Measurements from ENCODE around the gene JPH2. TPM values are rescaled to one million over a fixed set of nuclear protein-coding genes. Genes with fewer than 3 reads are reported as not detected.

The JPH2 gene
- total RNA-seq, 1 donor from 2014 or later = 14.2 TPM

DNA sequence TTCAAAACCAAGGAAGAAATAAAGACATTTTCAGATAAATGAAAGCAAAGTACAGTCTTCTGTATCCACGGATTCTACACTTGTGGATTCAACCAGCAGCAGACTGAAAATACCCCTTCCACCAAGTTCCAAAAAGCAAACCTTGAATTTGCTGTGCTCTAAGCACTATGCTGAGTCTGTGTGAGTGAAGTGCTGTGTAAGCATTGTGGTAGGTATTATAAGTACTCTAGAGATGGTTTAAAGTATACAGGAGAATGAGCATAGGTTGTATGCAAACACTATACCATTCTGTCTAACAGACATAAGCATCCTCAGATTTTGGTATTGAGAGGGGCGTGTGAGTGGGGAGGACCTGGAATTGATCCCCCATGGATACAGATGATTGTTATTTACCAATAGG, 14.0 kb upstream of the JPH2 start:
- TF ChIP-seq CTCF (IDR thresholded peaks at IDR 0.05) = no peak
- Mint-ChIP-seq H3K27me3 (ENCODE audit: unreplicated experiment) (no peaks in the 10 kb centered on the region), H3K9me3 (ENCODE audit: unreplicated experiment) (no peaks in the 10 kb centered on the region), H3K36me3 (ENCODE audit: unreplicated experiment) (peaks cover 56% of the 10 kb centered on the region), H3K4me1 (ENCODE audit: unreplicated experiment) (peaks cover 41% of the 10 kb centered on the region), H3K4me3 (ENCODE audit: unreplicated experiment) (no peak overlapping the region), H3K27ac (ENCODE audit: unreplicated experiment) (no peak overlapping the region)
- no peak for DNase-seq (ENCODE audit: extremely low spot score, unreplicated experiment)

GRCh38 chr20:44200371-44200770, 13.4 kb upstream of the JPH2 start:
- H3K36me3 Mint-ChIP-seq (ENCODE audit: unreplicated experiment) = peaks cover 59% of the 10 kb centered on the region

DNA sequence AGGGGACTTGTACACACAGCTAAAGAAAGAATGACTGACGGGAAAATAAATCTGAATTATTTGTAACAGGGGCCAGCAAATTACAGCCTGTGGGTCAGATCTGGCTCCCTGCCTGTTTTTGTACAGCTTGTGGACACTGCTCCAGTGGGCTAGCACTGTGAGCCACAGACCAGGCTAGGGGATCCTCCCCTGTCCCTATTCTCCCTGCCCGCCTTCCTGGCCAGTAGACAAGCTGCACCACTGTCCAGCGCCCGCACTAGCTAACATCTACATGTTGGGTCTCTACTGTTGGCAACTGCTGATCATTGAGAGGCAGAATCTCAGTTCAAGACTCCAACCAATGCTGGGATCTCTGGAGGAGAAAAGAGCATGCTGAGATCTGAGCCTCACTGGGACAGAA, 12.9 kb upstream of the JPH2 start:
- Mint-ChIP-seq H3K27me3 (ENCODE audit: unreplicated experiment) (no peaks in the 10 kb centered on the region), H3K36me3 (ENCODE audit: unreplicated experiment) (peaks cover 59% of the 10 kb centered on the region), H3K4me3 (ENCODE audit: unreplicated experiment) (no peak overlapping the region), H3K9me3 (ENCODE audit: unreplicated experiment) (no peaks in the 10 kb centered on the region), H3K27ac (ENCODE audit: unreplicated experiment) (peak overlapping the region; percentile 61), H3K4me1 (ENCODE audit: unreplicated experiment) (peaks cover 40% of the 10 kb centered on the region)
- no peak for TF ChIP-seq CTCF (IDR thresholded peaks at IDR 0.05)
- no peak for DNase-seq (ENCODE audit: extremely low spot score, unreplicated experiment)

More at GRCh38 chr20:44200371-44200770, 13.4 kb upstream of the JPH2 start:
- Mint-ChIP-seq H3K4me3 (ENCODE audit: unreplicated experiment) (no peak overlapping the region), H3K27me3 (ENCODE audit: unreplicated experiment) (no peaks in the 10 kb centered on the region), H3K4me1 (ENCODE audit: unreplicated experiment) (peaks cover 40% of the 10 kb centered on the region), H3K27ac (ENCODE audit: unreplicated experiment) (peak overlapping the region; percentile 61), H3K9me3 (ENCODE audit: unreplicated experiment) (no peaks in the 10 kb centered on the region)
- no peak for DNase-seq (ENCODE audit: extremely low spot score, unreplicated experiment)
- TF ChIP-seq CTCF (IDR thresholded peaks at IDR 0.05) = no peak

GRCh38 chr20:44198872-44199271, 11.9 kb upstream of the JPH2 start:
- Mint-ChIP-seq H3K4me1 (ENCODE audit: unreplicated experiment) (peaks cover 31% of the 10 kb centered on the region), H3K4me3 (ENCODE audit: unreplicated experiment) (no peak overlapping the region), H3K36me3 (ENCODE audit: unreplicated experiment) (peaks cover 59% of the 10 kb centered on the region), H3K27me3 (ENCODE audit: unreplicated experiment) (no peaks in the 10 kb centered on the region), H3K9me3 (ENCODE audit: unreplicated experiment) (no peaks in the 10 kb centered on the region), H3K27ac (ENCODE audit: unreplicated experiment) (no peak overlapping the region)
- TF ChIP-seq CTCF (IDR thresholded peaks at IDR 0.05) = no peak
- DNase-seq (ENCODE audit: extremely low spot score, unreplicated experiment) = no peak

- Mint-ChIP-seq H3K27me3 (ENCODE audit: unreplicated experiment) (no peaks in the 10 kb centered on the region), H3K27ac (ENCODE audit: unreplicated experiment) (no peak overlapping the region), H3K4me1 (ENCODE audit: unreplicated experiment) (peaks cover 10% of the 10 kb centered on the region), H3K36me3 (ENCODE audit: unreplicated experiment) (peaks cover 44% of the 10 kb centered on the region), H3K9me3 (ENCODE audit: unreplicated experiment) (no peaks in the 10 kb centered on the region), H3K4me3 (ENCODE audit: unreplicated experiment) (no peak overlapping the region)
- DNase-seq (ENCODE audit: extremely low spot score, unreplicated experiment) = no peak
- no peak for TF ChIP-seq CTCF (IDR thresholded peaks at IDR 0.05)
Observed at GRCh38 chr20:44196271-44196670, 9.3 kb upstream of the JPH2 start.
